ENCODE measurements around the gene SELP. TPM values are rescaled to one million over a fixed set of nuclear protein-coding genes. Genes with fewer than 3 reads are reported as not detected.
A peak's percentile ranks its signal among the peaks of the same experiment; 100 is the strongest.

The SELP gene
- total RNA-seq, 2 donors from 2014 or later = 1.6 to 3.6 TPM

DNA sequence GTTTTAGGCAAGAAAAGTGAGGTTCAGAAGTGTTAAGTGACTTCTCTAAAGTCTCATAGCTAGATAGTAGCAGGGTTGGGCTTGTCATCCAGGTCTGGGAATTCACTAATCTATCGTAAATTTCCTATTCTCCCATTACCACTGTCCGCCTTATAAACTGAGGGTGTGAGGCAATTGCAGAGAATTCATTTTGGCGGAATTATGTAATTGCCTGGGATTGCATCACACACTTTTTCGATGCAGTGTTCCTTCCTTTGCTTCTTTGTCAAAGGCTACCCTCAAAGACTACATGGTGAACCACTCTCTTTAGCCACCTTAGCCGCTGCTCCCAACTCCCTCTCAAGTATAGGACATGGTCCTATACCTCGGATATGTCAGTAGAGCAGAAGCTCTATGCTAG lies 19.1 kb downstream of the SELP start:
- no peaks in the 10 kb centered on the region for H3K9me3 Mint-ChIP-seq
- H3K4me1 Mint-ChIP-seq (ENCODE audit: low read depth) = peaks cover 6% of the 10 kb centered on the region
- ATAC-seq (replicated peaks in 1 of 2) = no peak
- H3K27me3 Mint-ChIP-seq (ENCODE audit: low read depth) = no peaks in the 10 kb centered on the region
- DNase-seq = no peak
- no peaks in the 10 kb centered on the region for H3K36me3 Mint-ChIP-seq (ENCODE audit: insufficient read depth in 2 of 2)
- H3K27ac Mint-ChIP-seq = no peak overlapping the region
- H3K4me3 Mint-ChIP-seq = no peak overlapping the region

GRCh38 chr1:169610108-169610507 lies 19.8 kb downstream of the SELP start:
- Mint-ChIP-seq H3K4me3 (no peak overlapping the region), H3K27me3 (ENCODE audit: low read depth) (no peaks in the 10 kb centered on the region), H3K27ac (no peak overlapping the region), H3K4me1 (ENCODE audit: low read depth) (peaks cover 14% of the 10 kb centered on the region), H3K9me3 (no peaks in the 10 kb centered on the region), H3K36me3 (ENCODE audit: insufficient read depth in 2 of 2) (no peaks in the 10 kb centered on the region)
- DNase-seq = no peak
- ATAC-seq (replicated peaks in 1 of 2) = no peak

GRCh38 chr1:169608226-169608625 lies 21.7 kb downstream of the SELP start:
- peaks cover 27% of the 10 kb centered on the region for H3K4me1 Mint-ChIP-seq (ENCODE audit: low read depth)
- no peak for ATAC-seq (replicated peaks in 1 of 2)

DNA sequence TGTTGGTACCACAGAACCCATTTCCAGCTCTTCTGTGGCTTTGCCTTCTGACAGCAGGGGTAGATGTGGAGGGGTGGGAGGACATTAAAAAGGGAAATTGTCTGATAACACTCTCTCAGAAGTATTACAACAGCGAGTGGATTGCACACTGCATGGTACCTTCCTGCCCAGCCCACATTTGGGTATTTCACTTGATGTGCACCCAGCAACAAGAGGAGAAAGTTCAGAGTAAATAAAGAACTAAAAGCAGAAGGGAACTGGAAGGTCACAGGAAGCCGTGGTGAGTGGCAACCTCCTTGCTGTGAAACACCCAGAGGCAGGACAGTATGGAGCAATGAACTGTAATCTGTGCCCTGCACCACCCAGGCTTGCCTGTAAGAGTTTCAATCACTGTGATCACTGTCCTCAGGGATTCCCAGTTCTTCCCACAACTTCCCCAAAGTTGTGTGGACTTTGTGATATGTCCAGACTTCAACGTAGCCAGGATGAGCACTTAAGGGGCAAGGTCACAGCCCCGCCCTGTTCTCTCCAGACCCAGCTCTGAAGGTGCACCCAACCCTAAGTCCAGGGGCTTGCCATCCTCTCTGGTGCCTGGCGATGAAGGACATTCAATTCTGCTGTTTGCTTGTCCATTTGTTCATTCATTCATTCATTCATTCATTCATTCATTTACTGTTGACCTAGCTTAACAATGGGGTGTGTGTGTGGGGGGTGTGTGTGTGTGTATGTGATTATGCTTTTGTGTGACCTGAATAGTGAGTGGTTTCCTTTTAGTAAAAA lies 25.0 kb downstream of the SELP start:
- H3K4me1 Mint-ChIP-seq (ENCODE audit: low read depth) = peaks cover 54% of the 10 kb centered on the region
- no peaks in the 10 kb centered on the region for H3K27me3 Mint-ChIP-seq (ENCODE audit: low read depth)
- no peaks in the 10 kb centered on the region for H3K36me3 Mint-ChIP-seq (ENCODE audit: insufficient read depth in 2 of 2)
- peak; percentile 55 to 60 for DNase-seq
- no peaks in the 10 kb centered on the region for H3K9me3 Mint-ChIP-seq
- H3K4me3 Mint-ChIP-seq = peak overlapping the region; percentile 35 to 48
- peak overlapping the region; percentile 47 for H3K27ac Mint-ChIP-seq
- peak; percentile 90 to 94 for ATAC-seq (replicated peaks in 1 of 2)

More at GRCh38 chr1:169608226-169608625, 21.7 kb downstream of the SELP start:
- DNase-seq = no peak
- Mint-ChIP-seq H3K36me3 (ENCODE audit: insufficient read depth in 2 of 2) (no peaks in the 10 kb centered on the region), H3K9me3 (no peaks in the 10 kb centered on the region), H3K27ac (no peak overlapping the region), H3K27me3 (ENCODE audit: low read depth) (no peaks in the 10 kb centered on the region), H3K4me3 (no peak overlapping the region)

DNA sequence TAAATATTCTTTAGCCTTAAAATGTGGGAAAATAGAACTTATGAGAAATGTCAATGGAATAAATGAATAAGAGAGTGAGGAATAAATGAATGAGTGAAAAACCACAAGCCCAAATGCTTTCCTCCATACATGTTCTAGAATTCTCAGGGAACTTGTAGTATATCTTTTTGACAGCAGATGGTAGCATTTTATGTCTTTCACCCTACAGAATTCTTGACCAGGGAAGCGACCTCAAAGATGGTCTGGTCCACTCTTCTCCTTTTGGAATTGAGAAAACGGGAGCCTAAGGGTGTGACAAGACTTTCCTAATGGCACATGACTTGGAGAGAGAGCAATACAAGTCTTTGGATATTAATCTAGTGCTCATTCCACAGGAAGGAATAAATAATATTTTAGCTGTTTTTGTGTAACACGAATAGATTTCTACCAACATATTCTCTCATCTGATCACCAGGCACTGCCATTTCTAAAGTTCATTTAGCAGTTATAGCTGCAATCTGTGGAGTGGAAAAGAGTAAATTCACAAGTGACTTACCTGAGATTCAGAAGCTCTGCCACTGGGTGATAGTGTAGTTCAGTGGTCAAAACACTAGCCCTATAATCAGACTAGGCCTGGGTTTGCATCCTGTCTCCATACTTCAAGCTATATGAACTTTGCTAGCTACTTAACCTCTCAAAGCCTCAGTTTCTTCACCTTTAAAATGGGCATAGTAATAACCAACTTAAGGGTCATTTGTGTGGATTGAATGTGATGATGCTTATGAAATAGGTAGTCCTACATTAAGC lies 28.6 kb downstream of the SELP start:
- ATAC-seq (replicated peaks in 1 of 2) (no peak), DNase-seq (no peak)
- Mint-ChIP-seq H3K9me3 (no peaks in the 10 kb centered on the region), H3K4me1 (ENCODE audit: low read depth) (peaks cover 60% of the 10 kb centered on the region), H3K27ac (peak overlapping the region; percentile 30), H3K4me3 (peak overlapping the region in 1 of 2 donors; percentile 15), H3K36me3 (ENCODE audit: insufficient read depth in 2 of 2) (no peaks in the 10 kb centered on the region), H3K27me3 (ENCODE audit: low read depth) (no peaks in the 10 kb centered on the region)

GRCh38 chr1:169595764-169596711 lies 33.9 kb downstream of the SELP start:
- Mint-ChIP-seq H3K27me3 (ENCODE audit: low read depth) (no peaks in the 10 kb centered on the region), H3K4me3 (no peak overlapping the region), H3K4me1 (ENCODE audit: low read depth) (peaks cover 66% of the 10 kb centered on the region), H3K36me3 (ENCODE audit: insufficient read depth in 2 of 2) (no peaks in the 10 kb centered on the region), H3K9me3 (no peaks in the 10 kb centered on the region), H3K27ac (no peak overlapping the region)
- DNase-seq (peak in 1 of 2 donors; percentile 38), ATAC-seq (replicated peaks in 1 of 2) (peak; percentile 30 to 35)

DNA sequence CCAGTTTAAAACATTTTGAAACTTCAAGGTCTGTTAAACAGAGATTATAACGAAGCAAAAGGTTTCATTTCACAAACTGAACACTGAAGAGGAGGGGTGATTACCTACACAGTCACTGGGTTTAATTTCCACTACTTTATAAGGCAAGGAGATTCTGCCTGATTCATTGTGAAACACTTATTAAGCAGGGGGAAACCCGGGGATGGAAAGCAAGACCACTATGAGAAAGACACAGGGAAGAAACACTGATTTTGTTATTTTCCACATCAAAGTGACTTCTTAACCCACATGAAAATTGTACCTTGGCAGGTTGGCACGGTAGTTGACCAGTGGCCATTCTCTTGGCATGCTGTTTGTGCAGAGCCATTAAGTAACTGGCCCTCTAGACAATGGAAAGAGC lies 35.5 kb downstream of the SELP start:
- peaks cover 74% of the 10 kb centered on the region for H3K4me1 Mint-ChIP-seq (ENCODE audit: low read depth)
- peak overlapping the region; percentile 61 for H3K27ac Mint-ChIP-seq
- DNase-seq = peak; percentile 39 to 51
- no peaks in the 10 kb centered on the region for H3K36me3 Mint-ChIP-seq (ENCODE audit: insufficient read depth in 2 of 2)
- H3K9me3 Mint-ChIP-seq = no peaks in the 10 kb centered on the region
- H3K4me3 Mint-ChIP-seq = peak overlapping the region; percentile 65 to 80
- peak; percentile 93 to 95 for ATAC-seq (replicated peaks in 1 of 2)
- H3K27me3 Mint-ChIP-seq (ENCODE audit: low read depth) = no peaks in the 10 kb centered on the region

DNA sequence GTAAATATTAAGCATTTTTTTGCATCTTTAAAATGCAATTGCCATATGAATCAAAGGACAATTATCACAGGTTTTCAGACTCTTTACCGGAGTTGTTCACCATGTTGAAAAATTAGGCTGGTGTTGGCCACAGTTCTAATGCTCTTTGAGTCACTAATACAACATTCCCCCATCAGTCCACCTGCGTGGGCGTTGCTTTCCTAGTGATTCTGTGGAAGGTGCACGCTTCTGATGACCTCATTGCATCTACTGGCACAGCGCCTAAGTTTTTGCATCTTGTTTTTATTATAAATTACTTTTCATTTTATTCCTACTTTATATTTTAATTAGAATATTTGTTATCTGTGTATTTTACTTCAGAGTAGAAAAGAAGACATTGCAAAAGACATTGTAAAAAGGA lies 39.0 kb downstream of the SELP start:
- H3K9me3 Mint-ChIP-seq = no peaks in the 10 kb centered on the region
- H3K27me3 Mint-ChIP-seq (ENCODE audit: low read depth) = no peaks in the 10 kb centered on the region
- H3K36me3 Mint-ChIP-seq (ENCODE audit: insufficient read depth in 2 of 2) = no peaks in the 10 kb centered on the region
- DNase-seq (no peak), ATAC-seq (replicated peaks in 1 of 2) (no peak)
- no peak overlapping the region for H3K4me3 Mint-ChIP-seq
- H3K27ac Mint-ChIP-seq = no peak overlapping the region
- H3K4me1 Mint-ChIP-seq (ENCODE audit: low read depth) = peaks cover 97% of the 10 kb centered on the region

- H3K27ac Mint-ChIP-seq = peak overlapping the region; percentile 85
- peaks cover 2 to 14% of the 10 kb centered on the region in 2 donors for H3K36me3 Mint-ChIP-seq (ENCODE audit: insufficient read depth in 2 of 2)
- no peaks in the 10 kb centered on the region for H3K27me3 Mint-ChIP-seq (ENCODE audit: low read depth)
- peaks cover 80% of the 10 kb centered on the region for H3K4me1 Mint-ChIP-seq (ENCODE audit: low read depth)
- peak; percentile 26 to 52 for DNase-seq
- peak overlapping the region; percentile 64 to 76 for H3K4me3 Mint-ChIP-seq
- no peaks in the 10 kb centered on the region for H3K9me3 Mint-ChIP-seq
- ATAC-seq (replicated peaks in 1 of 2) = peak; percentile 66 to 70
Measured at GRCh38 chr1:169588785-169589485, 41.0 kb downstream of the SELP start.

GRCh38 chr1:169588112-169588511 lies 41.8 kb downstream of the SELP start:
- DNase-seq = no peak
- peak overlapping the region in 1 of 2 donors; percentile 35 for H3K4me3 Mint-ChIP-seq
- no peaks in the 10 kb centered on the region for H3K9me3 Mint-ChIP-seq
- peak overlapping the region; percentile 85 for H3K27ac Mint-ChIP-seq
- H3K4me1 Mint-ChIP-seq (ENCODE audit: low read depth) = peaks cover 80% of the 10 kb centered on the region
- H3K36me3 Mint-ChIP-seq (ENCODE audit: insufficient read depth in 2 of 2) = peaks cover 2 to 17% of the 10 kb centered on the region in 2 donors
- H3K27me3 Mint-ChIP-seq (ENCODE audit: low read depth) = no peaks in the 10 kb centered on the region
- no peak for ATAC-seq (replicated peaks in 1 of 2)

DNA sequence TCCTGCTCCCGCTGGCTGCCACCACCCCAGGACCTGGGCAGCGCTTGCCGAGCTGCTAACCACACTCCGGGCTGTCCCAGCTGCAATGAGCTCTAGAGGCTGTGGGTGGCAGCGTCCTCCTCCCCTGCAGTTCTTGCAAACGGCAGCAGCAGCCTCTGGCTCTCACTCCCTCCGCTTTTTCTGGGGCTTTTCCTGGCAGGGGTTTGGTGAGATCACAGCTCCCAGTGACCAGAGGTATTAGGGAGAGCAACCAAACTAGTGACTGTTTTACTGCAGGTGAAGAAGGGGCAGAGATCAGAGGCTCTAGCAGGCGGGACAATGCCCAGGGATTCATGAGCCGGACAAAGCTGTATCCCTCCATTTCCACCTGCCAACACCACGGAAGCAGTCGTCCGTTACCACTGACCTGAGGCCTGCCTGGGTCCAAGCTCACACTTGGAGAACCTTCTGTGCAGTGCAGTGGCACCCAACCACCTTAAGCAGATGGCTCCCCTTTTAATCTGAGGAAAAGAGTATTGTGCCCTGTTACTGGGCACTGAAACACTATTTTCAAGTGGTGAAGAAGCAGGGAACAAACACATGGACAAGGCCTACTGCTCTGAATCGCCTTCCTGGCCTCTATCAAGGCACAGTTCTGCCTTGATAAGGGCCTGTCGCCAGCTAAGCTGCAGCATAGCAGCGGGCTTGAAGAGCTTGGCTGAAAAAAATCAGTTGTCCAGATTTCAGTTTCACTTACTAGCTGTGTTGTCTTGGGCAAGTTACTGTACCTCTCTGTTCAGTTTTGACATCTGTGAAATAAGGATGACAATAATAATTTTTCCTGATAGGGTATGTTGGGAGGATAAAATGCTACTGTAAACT lies 43.3 kb downstream of the SELP start, which contains the start of gene F5:
Gene F5 (minus strand): TSS at position 87 of the 861 bp plus-strand sequence. CDS start 95 bp downstream, outside the sequence.
- H3K9me3 Mint-ChIP-seq = no peaks in the 10 kb centered on the region
- peak within 1 kb of the TSS; percentile 93 for H3K4me3 Mint-ChIP-seq
- peak within 1 kb of the TSS; percentile 100 for H3K27ac Mint-ChIP-seq
- peak; percentile 91 to 93 for ATAC-seq (replicated peaks in 1 of 2)
- no peaks in the 10 kb centered on the region for H3K27me3 Mint-ChIP-seq (ENCODE audit: low read depth)
- peaks cover 2 to 21% of the 10 kb centered on the region in 2 donors for H3K36me3 Mint-ChIP-seq (ENCODE audit: insufficient read depth in 2 of 2)
- DNase-seq = peak; percentile 83 to 86
- H3K4me1 Mint-ChIP-seq (ENCODE audit: low read depth) = peaks cover 72% of the 10 kb centered on the region
